Measurements from ENCODE around the gene WDR31.
"Not testable (repeated sequence)": the region's sequence is repeated elsewhere in the genome, so short reads cannot be mapped to it uniquely, and the experiment has no call there.

The WDR31 gene

GRCh38 chr9:113328045-113328782 lies 11.9 kb downstream of the WDR31 start:
- DNase-seq: no peak

GRCh38 chr9:113326230-113326629 lies 13.8 kb downstream of the WDR31 start:
- DNase-seq: no peak

- no peak for DNase-seq
Observed at GRCh38 chr9:113322671-113323070, 17.4 kb downstream of the WDR31 start.

- DNase-seq: no peak
Observed at GRCh38 chr9:113320051-113320450, 20.0 kb downstream of the WDR31 start.

GRCh38 chr9:113319054-113319453 lies 21.0 kb downstream of the WDR31 start:
- no peak for DNase-seq

GRCh38 chr9:113317777-113318176 lies 22.3 kb downstream of the WDR31 start:
- no peak for DNase-seq

GRCh38 chr9:113316030-113316429 lies 24.0 kb downstream of the WDR31 start:
- DNase-seq: no peak

GRCh38 chr9:113315231-113315630 lies 24.8 kb downstream of the WDR31 start:
- DNase-seq: no peak

- no peak for DNase-seq
Observed at GRCh38 chr9:113313261-113313660, 26.8 kb downstream of the WDR31 start.

GRCh38 chr9:113311961-113312360 lies 28.1 kb downstream of the WDR31 start:
- DNase-seq: no peak

GRCh38 chr9:113310538-113310937 lies 29.5 kb downstream of the WDR31 start:
- DNase-seq: no peak

GRCh38 chr9:113309204-113309813 lies 30.8 kb downstream of the WDR31 start:
- DNase-seq: no peak

GRCh38 chr9:113307396-113307975 lies 32.6 kb downstream of the WDR31 start:
- no peak for DNase-seq

- no peak for DNase-seq
Observed at GRCh38 chr9:113306566-113306965, 33.5 kb downstream of the WDR31 start.

- no peak for DNase-seq
Observed at GRCh38 chr9:113302792-113303418, 37.2 kb downstream of the WDR31 start, which contains the start of gene RNF183. RNF183 (minus strand) TSS chr9:113303376; CDS start chr9:113298184, 5,192 bp downstream.

- DNase-seq: no peak
Observed at GRCh38 chr9:113301548-113301947, 38.5 kb downstream of the WDR31 start.

- no peak for DNase-seq
Observed at GRCh38 chr9:113299800-113300292, 40.2 kb downstream of the WDR31 start.

- DNase-seq: no peak
Observed at GRCh38 chr9:113298924-113299770, 40.9 kb downstream of the WDR31 start.

- DNase-seq: no peak
Observed at GRCh38 chr9:113298311-113298710, 41.8 kb downstream of the WDR31 start.

GRCh38 chr9:113296796-113297558 lies 43.1 kb downstream of the WDR31 start:
- DNase-seq: no peak

- DNase-seq: not testable (repeated sequence)
Observed at GRCh38 chr9:113296247-113296646, 43.8 kb downstream of the WDR31 start.

Data from activated naive CD4-positive, alpha-beta T cell treated with anti-CD3 and anti-CD28 coated beads, Interleukin-2, amount 50 U/mL, for 16 hours (primary cell).